Thyroid gland (tissue), 4 donors: ENCODE measurements around the gene TXNL4B. TPM values are rescaled to one million over a fixed set of nuclear protein-coding genes. Genes with fewer than 3 reads are reported as not detected.
"Not testable (repeated sequence)": the region's sequence is repeated elsewhere in the genome, so short reads cannot be mapped to it uniquely, and the experiment has no call there.

ENCODE experiments used
- DNase-seq, 2 donors: peaks; one replicate each; pipeline ENCODE4 v3.0.0-alpha.2; 2019
- H3K27ac ChIP-seq, 3 donors: fragments of 200-600 bp; sonication (generic); 1 replicate in 2 of 3; 2 replicates in 1 of 3; pipeline ENCODE4 v1.5.1; 2016 to 2019; ENCODE audit warnings: mild to moderate bottlenecking in 1 of 3, moderate library complexity in 1 of 3
- H3K27me3 ChIP-seq: fragments of 200-600 bp; sonication (generic); one replicate; pipeline ENCODE4 v1.5.1; 2019
- H3K36me3 ChIP-seq, 2 donors: fragments of 200-600 bp; sonication (generic); one replicate each; pipeline ENCODE4 v1.5.1; 2016 to 2019
- H3K4me1 ChIP-seq, 2 donors: fragments of 200-600 bp; sonication (generic); one replicate each; pipeline ENCODE4 v1.5.1; 2017 to 2019
- H3K4me3 ChIP-seq, 3 donors: fragments of 200-600 bp; sonication (generic); replicated peaks in 1 of 3; 1 replicate in 2 of 3; 2 replicates in 1 of 3; pipeline ENCODE4 v1.5.1; 2016; ENCODE audit warnings: mild to moderate bottlenecking in 1 of 3
- H3K9me3 ChIP-seq: fragments of 200-600 bp; sonication (generic); one replicate; pipeline ENCODE4 v1.5.1; 2017
- CTCF ChIP-seq, 6 experiments: fragments of 200-600 bp in 3 of 6; fragments of 450-650 bp in 3 of 6; sonication (generic) in 3 of 6; IDR thresholded peaks; one replicate each; pipeline ENCODE4 v1.5.1; 2016 to 2019; ENCODE audit warnings: antibody characterized with exemption in 6 of 6, mild to moderate bottlenecking in 2 of 6, inconsistent platforms in 1 of 6, moderate library complexity in 1 of 6
- POLR2A ChIP-seq, 2 donors: fragments of 450-650 bp; IDR thresholded peaks; one replicate each; pipeline ENCODE4 v1.6.1; 2017; ENCODE audit warnings: antibody characterized with exemption in 2 of 2, mild to moderate bottlenecking in 2 of 2, moderate library complexity in 1 of 2
- WGBS, 2 donors: methylation state at CpG; one replicate each; pipeline ENCODE4 v1.1.5; 2017; 5-methylcytosine and 5-hydroxymethylcytosine counted together
- intact Hi-C: fragments of 100-400 bp; cut with DNase I; formaldehyde crosslinking; loops from one replicate; pipeline ENCODE4 v1.15.1; 2023
- total RNA-seq, 4 donors: library from RNA; depleted of rRNA; stranded (reverse); fragments of >200 nt; gene quantifications; one replicate each; pipeline ENCODE4 v1.2.3, GENCODE V29; 2016

Gene TXNL4B
- total RNA-seq, 4 donors from 2014 or later, result 10.7 to 15.0 (median 13.1) TPM

DNA sequence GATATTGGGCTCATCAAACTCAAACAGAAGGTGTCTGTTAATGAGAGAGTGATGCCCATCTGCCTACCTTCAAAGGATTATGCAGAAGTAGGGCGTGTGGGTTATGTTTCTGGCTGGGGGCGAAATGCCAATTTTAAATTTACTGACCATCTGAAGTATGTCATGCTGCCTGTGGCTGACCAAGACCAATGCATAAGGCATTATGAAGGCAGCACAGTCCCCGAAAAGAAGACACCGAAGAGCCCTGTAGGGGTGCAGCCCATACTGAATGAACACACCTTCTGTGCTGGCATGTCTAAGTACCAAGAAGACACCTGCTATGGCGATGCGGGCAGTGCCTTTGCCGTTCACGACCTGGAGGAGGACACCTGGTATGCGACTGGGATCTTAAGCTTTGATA lies 33.0 kb downstream of the TXNL4B start:
- WGBS, 2 donors, result 88 to 92% methylated on average over 9 of the region's 9 CpGs
- intact Hi-C loops, result no loop called here
- Histone ChIP-seq H3K27me3 (no peaks in the 10 kb centered on the region), H3K27ac (no peak overlapping the region), H3K36me3 (no peaks in the 10 kb centered on the region), H3K9me3 (no peaks in the 10 kb centered on the region), H3K4me3 (no peak overlapping the region), H3K4me1 (peaks cover 0 to 3% of the 10 kb centered on the region in 2 donors)
- no peak for DNase-seq
- TF ChIP-seq CTCF (IDR thresholded peaks at IDR 0.05), result no peak
- TF ChIP-seq POLR2A (IDR thresholded peaks at IDR 0.05), result no peak

- WGBS, 2 donors, result 22 to 39% methylated on average over 6 to 7 of the region's 7 CpGs
- H3K27me3 ChIP-seq, H3K27ac ChIP-seq, intact Hi-C loops, H3K36me3 ChIP-seq, H3K4me1 ChIP-seq, H3K9me3 ChIP-seq, H3K4me3 ChIP-seq: not testable (repeated sequence)
- DNase-seq, result peak; percentile 32 to 47
These were observed 34.4 kb downstream of the TXNL4B start for GRCh38 chr16:72059060-72059459.

DNA sequence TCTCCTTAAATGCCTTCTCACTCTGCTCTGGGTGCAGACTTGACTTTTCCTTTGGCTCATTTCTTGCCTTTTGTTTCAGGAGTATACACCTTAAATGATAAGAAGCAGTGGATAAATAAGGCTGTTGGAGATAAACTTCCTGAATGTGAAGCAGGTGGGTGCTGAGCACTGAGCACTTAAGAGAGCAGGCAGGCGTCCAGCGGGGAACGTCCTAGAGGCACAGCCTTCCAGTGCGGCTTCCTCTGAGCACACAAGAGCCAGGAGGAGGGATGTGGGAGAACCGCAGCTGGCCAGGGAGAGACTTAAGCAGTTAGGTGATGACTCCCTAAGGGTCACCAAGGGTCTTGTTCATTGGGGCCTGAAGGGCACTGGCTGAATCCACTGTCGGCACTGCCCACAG lies 36.1 kb downstream of the TXNL4B start:
- 20% methylated on average over 1 of the region's 6 CpGs; no CpG with 5 or more reads in 1 of the 2 donors for WGBS, 2 donors
- intact Hi-C loops, H3K4me3 ChIP-seq, DNase-seq, H3K27me3 ChIP-seq, H3K27ac ChIP-seq, H3K36me3 ChIP-seq, H3K4me1 ChIP-seq, H3K9me3 ChIP-seq: not testable (repeated sequence)

GRCh38 chr16:72055911-72056310 lies 37.5 kb downstream of the TXNL4B start:
- Histone ChIP-seq H3K4me3 (no peak overlapping the region), H3K27ac (no peak overlapping the region), H3K9me3 (no peaks in the 10 kb centered on the region), H3K4me1 (peaks cover 0 to 3% of the 10 kb centered on the region in 2 donors), H3K27me3 (no peaks in the 10 kb centered on the region), H3K36me3 (no peaks in the 10 kb centered on the region)
- WGBS, 2 donors, result 84 to 85% methylated on average over 4 of the region's 4 CpGs
- no peak for DNase-seq
- no peak for TF ChIP-seq POLR2A (IDR thresholded peaks at IDR 0.05)
- TF ChIP-seq CTCF (IDR thresholded peaks at IDR 0.05), result no peak
- intact Hi-C loops, result no loop called here

DNA sequence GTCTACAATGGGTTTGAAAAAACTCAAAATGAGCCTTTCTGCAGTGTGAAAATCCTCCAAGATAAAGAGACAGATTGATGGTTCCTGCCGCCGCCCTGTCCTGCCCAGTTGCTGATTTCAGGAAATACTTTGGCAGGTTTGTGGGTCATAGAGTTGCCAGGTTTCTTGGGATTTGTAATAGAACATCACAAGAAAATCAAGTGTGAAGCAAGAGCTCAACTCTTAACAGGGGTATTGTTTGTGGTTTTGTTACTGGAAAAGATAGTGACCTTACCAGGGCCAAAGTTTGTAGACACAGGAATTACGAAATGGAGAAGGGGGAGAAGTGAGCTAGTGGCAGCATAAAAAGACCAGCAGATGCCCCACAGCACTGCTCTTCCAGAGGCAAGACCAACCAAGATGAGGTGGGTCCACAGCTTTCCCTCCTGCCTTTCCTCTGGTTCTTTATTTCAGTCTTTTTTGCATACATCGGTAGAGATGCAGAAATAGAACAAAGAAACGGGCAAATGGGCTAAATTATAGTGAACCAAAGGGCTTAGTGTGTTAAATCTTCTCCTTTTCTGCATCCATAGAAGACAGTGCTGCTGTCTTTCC lies 39.1 kb downstream of the TXNL4B start, which contains the start of gene HP:
Gene HP (plus strand): TSS at position 252 of the 594 bp plus-strand sequence. CDS start 148 bp downstream, at position 400.
- H3K36me3 ChIP-seq, H3K9me3 ChIP-seq, intact Hi-C loops, H3K27me3 ChIP-seq, H3K27ac ChIP-seq, DNase-seq, H3K4me1 ChIP-seq, H3K4me3 ChIP-seq: not testable (repeated sequence)
- WGBS, 2 donors, result 84 to 89% methylated on average over 5 of the region's 5 CpGs

GRCh38 chr16:72051818-72052217 lies 41.6 kb downstream of the TXNL4B start:
- TF ChIP-seq CTCF (IDR thresholded peaks at IDR 0.05), result no peak
- TF ChIP-seq POLR2A (IDR thresholded peaks at IDR 0.05), result no peak
- no peaks in the 10 kb centered on the region for H3K27me3 ChIP-seq
- no peak for DNase-seq
- no peaks in the 10 kb centered on the region for H3K4me1 ChIP-seq
- 87 to 91% methylated on average over 2 of the region's 2 CpGs for WGBS, 2 donors
- H3K36me3 ChIP-seq, result no peaks in the 10 kb centered on the region
- H3K4me3 ChIP-seq, result no peak overlapping the region
- intact Hi-C loops, result no loop called here
- no peaks in the 10 kb centered on the region for H3K9me3 ChIP-seq
- no peak overlapping the region for H3K27ac ChIP-seq
